SU-DHL-6 (cell line): ENCODE data around the gene FAM107A.

ENCODE experiments used
- H2AFZ ChIP-seq: fragments of 200-600 bp; sonication (generic); 2 replicates; pipeline ENCODE4 v1.6.1; 2014; ENCODE audit warnings: low read depth, mild to moderate bottlenecking, moderate library complexity, mixed read lengths, antibody characterized with exemption, low read length; ENCODE audit not compliant: severe bottlenecking
- H3F3A ChIP-seq: fragments of 200-600 bp; shearing (Covaris generic); 2 replicates; pipeline ENCODE4 v1.6.0; 2016; ENCODE audit warnings: antibody characterized with exemption, mild to moderate bottlenecking; ENCODE audit not compliant: insufficient read depth
- H3K27ac ChIP-seq: fragments of 200-600 bp; sonication (generic); 2 replicates; pipeline ENCODE4 v1.5.1; 2016; ENCODE audit warnings: low read depth, mild to moderate bottlenecking, low read length, moderate library complexity, mixed read lengths
- H3K27me3 ChIP-seq: fragments of 200-600 bp; sonication (generic), shearing (Covaris generic); 2 replicates; pipeline ENCODE4 v1.6.0; 2014; ENCODE audit warnings: mild to moderate bottlenecking, low read length
- H3K36me3 ChIP-seq: fragments of 200-600 bp; sonication (generic); 2 replicates; pipeline ENCODE4 v1.6.1; 2014; ENCODE audit warnings: mild to moderate bottlenecking, low read length, mixed read lengths
- H3K4me2 ChIP-seq: fragments of 300-600, 200-600 bp; shearing (Covaris generic), sonication (generic); 2 replicates; pipeline ENCODE4 v1.6.0; 2014; ENCODE audit warnings: low read length, low read depth, mild to moderate bottlenecking; ENCODE audit not compliant: poor library complexity, severe bottlenecking
- H3K4me3 ChIP-seq: fragments of 200-600 bp; sonication (generic); 2 replicates; pipeline ENCODE4 v1.5.1; 2014; ENCODE audit warnings: antibody characterized with exemption, low read length, mild to moderate bottlenecking, mixed read lengths; ENCODE audit not compliant: insufficient read depth, poor library complexity, severe bottlenecking
- H3K79me2 ChIP-seq: fragments of 200-600 bp; sonication (generic); 2 replicates; pipeline ENCODE4 v1.6.1; 2014; ENCODE audit warnings: mild to moderate bottlenecking, low read length, moderate library complexity; ENCODE audit not compliant: insufficient read depth
- H3K9ac ChIP-seq: fragments of 200-600 bp; sonication (generic); 2 replicates; pipeline ENCODE4 v1.7.0; 2014; ENCODE audit warnings: mild to moderate bottlenecking, low read length
- H3K9me2 ChIP-seq: fragments of 200-600 bp; sonication (generic); replicated peaks from 2 replicates; pipeline ENCODE4 v1.6.1; 2014; ENCODE audit warnings: low read length; ENCODE audit not compliant: insufficient read depth
- H3K9me3 ChIP-seq: fragments of 200-600 bp; sonication (generic); 2 replicates; pipeline ENCODE4 v1.6.1; 2014; ENCODE audit warnings: low read length, mixed read lengths; ENCODE audit not compliant: insufficient read depth
- H4K20me1 ChIP-seq: fragments of 200-600 bp; sonication (generic); 2 replicates; pipeline ENCODE4 v1.6.1; 2014; ENCODE audit warnings: low read depth, mild to moderate bottlenecking, antibody characterized with exemption, low read length, moderate library complexity, mixed read lengths
- CTCF ChIP-seq: fragments of 200-600 bp; sonication (generic); IDR thresholded peaks from one replicate; pipeline ENCODE4 v1.5.1; 2017; ENCODE audit warnings: antibody characterized with exemption, mild to moderate bottlenecking, low read length, moderate library complexity; ENCODE audit not compliant: insufficient read depth, poor library complexity, severe bottlenecking
- EZH2phosphoT487 ChIP-seq: fragments of 200-600 bp; sonication (generic), shearing (Covaris generic); conservative IDR thresholded peaks from 2 replicates; pipeline ENCODE4 v1.6.1; 2018; ENCODE audit warnings: mild to moderate bottlenecking, antibody characterized with exemption, low read length, moderate library complexity, mixed read lengths

FAM107A gene

GRCh38 chr3:58536501-58537411 lies 40.4 kb downstream of the FAM107A start, which contains the start of gene ACOX2:
TSS of gene ACOX2 (minus strand) at chr3:58537190. CDS start at chr3:58535106, 2,084 bp downstream.
- no peak within 1 kb of the TSS for H2AFZ ChIP-seq
- H4K20me1 ChIP-seq: no peaks in the 10 kb centered on the region
- H3K4me2 ChIP-seq: no peak within 1 kb of the TSS
- no peaks in the 10 kb centered on the region for H3K9me2 ChIP-seq
- no peak within 1 kb of the TSS for H3K27ac ChIP-seq
- no peaks in the 10 kb centered on the region for H3F3A ChIP-seq
- no peaks in the 10 kb centered on the region for H3K36me3 ChIP-seq
- no peaks in the 10 kb centered on the region for H3K27me3 ChIP-seq
- no peaks in the 10 kb centered on the region for H3K79me2 ChIP-seq
- no peaks in the 10 kb centered on the region for H3K9me3 ChIP-seq
- H3K9ac ChIP-seq: no peak within 1 kb of the TSS
- TF ChIP-seq EZH2phosphoT487 (no peak), CTCF (no peak)
- no peak within 1 kb of the TSS for H3K4me3 ChIP-seq

GRCh38 chr3:58535531-58536500 lies 41.4 kb downstream of the FAM107A start:
- Histone ChIP-seq H3K9me2 (no peaks in the 10 kb centered on the region), H3K9ac (no peak overlapping the region), H4K20me1 (no peaks in the 10 kb centered on the region), H3K79me2 (no peaks in the 10 kb centered on the region), H3F3A (no peaks in the 10 kb centered on the region), H3K27me3 (no peaks in the 10 kb centered on the region), H2AFZ (no peak overlapping the region), H3K27ac (no peak overlapping the region), H3K36me3 (no peaks in the 10 kb centered on the region), H3K4me3 (no peak overlapping the region), H3K4me2 (no peak overlapping the region), H3K9me3 (no peaks in the 10 kb centered on the region)
- no peak for TF ChIP-seq CTCF
- TF ChIP-seq EZH2phosphoT487: no peak

GRCh38 chr3:58534592-58535494 lies 42.3 kb downstream of the FAM107A start:
- no peak for TF ChIP-seq EZH2phosphoT487
- TF ChIP-seq CTCF: no peak
- no peak overlapping the region for H3K9ac ChIP-seq
- H4K20me1 ChIP-seq: no peaks in the 10 kb centered on the region
- no peaks in the 10 kb centered on the region for H3F3A ChIP-seq
- H3K79me2 ChIP-seq: no peaks in the 10 kb centered on the region
- no peaks in the 10 kb centered on the region for H3K36me3 ChIP-seq
- H3K27ac ChIP-seq: no peak overlapping the region
- no peak overlapping the region for H3K4me3 ChIP-seq
- no peaks in the 10 kb centered on the region for H3K27me3 ChIP-seq
- no peaks in the 10 kb centered on the region for H3K9me2 ChIP-seq
- no peaks in the 10 kb centered on the region for H3K9me3 ChIP-seq
- H2AFZ ChIP-seq: no peak overlapping the region
- no peak overlapping the region for H3K4me2 ChIP-seq
